GM12891 (cell line): ENCODE results near the gene METTL14.

Source experiments
- POLR2A ChIP-seq: IDR thresholded peaks from 2 replicates; pipeline ENCODE4 v1.6.1; 2011; ENCODE audit warnings: low read depth, low read length, control low read depth
- POLR2AphosphoS5 ChIP-seq: IDR thresholded peaks from 2 replicates; pipeline ENCODE4 v1.6.1; 2011; ENCODE audit warnings: low read depth, low read length, control low read depth
- TAF1 ChIP-seq: IDR thresholded peaks from 2 replicates; pipeline ENCODE4 v1.6.1; 2011; ENCODE audit warnings: low read depth, low read length, control low read depth

DNA sequence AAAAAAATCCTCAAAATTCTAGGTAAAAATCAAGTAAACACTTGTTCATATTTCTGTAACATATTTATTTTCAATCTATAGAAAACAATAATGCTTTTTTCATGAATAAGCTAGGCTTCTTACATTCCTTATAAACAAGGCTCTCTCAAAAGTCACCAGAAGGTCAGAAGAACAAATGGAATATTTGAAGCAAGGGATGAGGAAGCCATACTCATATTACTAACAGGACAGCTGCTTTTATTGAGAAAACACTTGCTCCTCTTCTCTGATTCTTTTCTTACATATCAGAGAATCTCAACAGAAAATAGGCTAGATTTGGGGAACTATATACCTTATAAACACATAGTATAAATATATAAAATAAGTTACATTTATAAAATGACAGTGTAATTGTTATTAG lies 67.9 kb downstream of the METTL14 start:
- TF ChIP-seq POLR2AphosphoS5 (no peak), POLR2A (no peak), TAF1 (no peak)
